ENCODE data around the gene ATAD3C. TPM values are rescaled to one million over a fixed set of nuclear protein-coding genes. Genes with fewer than 3 reads are reported as not detected.
A peak's percentile ranks its signal among the peaks of the same experiment; 100 is the strongest.
"Not testable (repeated sequence)": the region's sequence is repeated elsewhere in the genome, so short reads cannot be mapped to it uniquely, and the experiment has no call there.

Gene ATAD3C
- polyA plus RNA-seq, 5 donors, result 2.1 to 4.0 (median 3.3) TPM

DNA sequence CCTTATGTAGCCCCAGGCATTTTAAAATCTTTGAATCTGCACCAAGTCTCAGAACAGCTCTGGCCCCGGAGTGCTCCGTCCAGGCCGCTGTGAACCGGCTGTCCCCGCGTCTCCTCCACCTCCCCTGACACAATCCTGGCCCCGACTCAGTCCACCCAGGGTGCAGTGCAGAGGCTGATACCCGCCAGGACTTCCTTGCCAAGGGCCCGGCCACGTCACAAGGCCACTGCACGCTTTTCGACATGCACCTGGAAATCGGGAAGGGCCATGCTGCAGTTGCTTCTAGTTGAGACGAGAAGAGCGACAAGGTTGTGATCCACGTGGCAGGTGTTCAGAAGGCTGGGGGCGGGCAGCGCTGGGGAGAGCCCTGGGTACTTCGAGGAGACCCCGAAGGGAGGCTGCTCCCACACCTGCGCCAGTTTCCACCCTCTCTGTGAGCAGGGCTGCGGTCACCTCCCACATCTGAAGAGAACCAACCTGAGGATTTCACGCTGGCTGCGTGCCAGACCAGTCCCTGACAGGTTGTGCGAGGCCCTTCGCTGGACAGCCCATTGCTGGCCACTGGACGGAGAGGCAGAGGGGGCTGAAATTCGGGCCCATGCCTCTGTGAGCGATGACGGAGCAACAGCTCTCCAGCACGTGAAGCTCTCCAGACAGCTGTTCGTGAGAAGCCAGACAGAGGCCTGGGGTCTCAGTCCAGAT is 7.3 kb upstream of the ATAD3C start:
- DNase-seq, result no peak

DNA sequence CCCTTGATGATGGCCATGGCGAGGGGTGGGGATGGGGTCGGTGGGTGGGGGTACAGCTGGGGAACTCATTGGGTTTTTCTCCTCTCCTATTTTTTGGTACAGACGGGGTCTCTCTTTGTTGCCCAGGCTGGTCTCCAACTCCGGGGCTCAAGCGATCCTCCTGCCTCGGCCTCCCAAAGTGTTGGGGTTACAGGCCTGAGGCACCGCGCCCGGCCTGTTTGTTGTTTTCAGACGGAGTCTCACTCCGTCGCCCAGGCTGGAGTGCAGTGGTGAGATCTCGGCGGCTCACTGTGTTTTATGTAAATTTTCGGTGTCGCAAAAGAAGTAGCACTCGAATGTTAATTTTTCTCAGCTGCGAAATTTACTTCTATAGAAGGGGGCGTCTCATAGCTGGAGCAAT is 2.9 kb upstream of the ATAD3C start:
- not testable (repeated sequence) for DNase-seq

DNA sequence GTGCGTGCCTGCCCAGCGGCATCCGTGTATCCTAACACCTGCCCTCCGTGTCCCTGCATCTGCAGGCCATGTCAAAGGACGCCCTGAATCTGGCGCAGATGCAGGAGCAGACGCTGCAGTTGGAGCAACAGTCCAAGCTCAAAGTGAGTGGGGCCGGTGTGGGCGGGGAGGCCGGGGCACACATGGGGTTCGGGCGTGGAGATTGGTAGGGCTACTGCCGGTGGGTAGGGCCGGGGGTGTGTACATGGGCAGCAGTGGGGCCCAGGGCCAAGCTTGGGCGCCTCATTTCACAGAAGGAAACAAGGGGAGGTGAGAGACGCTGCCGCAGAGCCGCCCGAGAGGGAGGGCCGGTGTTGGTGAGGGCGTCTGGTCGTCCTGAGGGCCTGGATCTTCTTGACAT is 1.1 kb downstream of the ATAD3C start:
- not testable (repeated sequence) for DNase-seq

DNA sequence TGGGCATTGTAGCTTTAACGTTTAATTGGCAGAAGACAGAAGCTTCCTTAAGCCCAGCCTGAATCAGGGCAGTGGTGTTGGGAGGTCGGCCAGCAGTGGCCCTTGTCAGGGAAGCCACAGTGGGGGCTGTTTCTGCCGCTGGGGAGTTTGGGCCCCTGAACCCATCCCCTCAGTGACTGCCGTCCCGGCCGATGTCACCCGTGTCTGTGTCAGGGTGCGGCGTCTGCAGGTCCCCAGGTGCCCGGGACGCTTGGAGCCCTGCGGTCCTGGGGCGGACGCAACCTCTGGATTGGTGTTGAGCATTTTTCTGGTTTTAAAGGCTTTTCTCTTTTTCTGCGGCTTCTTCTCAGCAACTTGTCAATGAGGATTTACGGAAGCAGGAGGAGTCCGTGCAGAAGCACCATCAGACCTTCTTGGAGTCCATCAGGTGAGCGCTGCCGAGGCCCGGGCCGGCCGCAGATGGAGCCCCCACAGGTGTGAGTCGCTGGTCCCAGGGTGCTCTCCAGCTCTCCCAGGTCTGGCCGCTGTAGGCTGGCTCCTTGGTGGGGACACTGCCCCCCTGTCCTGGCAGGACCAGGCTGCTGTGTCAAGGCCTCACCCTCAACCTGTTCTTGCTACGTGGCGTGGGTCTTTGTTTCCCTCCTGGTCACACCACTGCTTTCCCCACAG is 2.3 kb downstream of the ATAD3C start:
- DNase-seq, result no peak

DNA sequence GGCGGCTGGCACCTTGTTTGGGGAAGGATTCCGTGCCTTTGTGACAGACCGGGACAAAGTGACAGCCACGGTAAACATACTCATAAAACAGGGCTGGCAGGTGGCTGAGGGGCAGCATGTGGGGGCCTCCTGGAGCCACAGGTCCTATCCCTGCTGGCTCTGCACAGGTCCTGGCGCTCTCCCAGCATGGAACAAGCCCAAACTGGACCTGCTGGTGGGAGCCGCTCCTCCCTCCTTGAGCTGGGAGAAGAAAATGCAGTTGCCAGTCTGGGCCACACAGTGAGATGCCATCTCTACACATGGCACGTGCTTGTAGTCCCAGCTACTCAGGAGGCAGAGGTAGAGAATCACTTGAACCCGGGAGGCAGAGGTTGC is 2.9 kb downstream of the ATAD3C start:
- not testable (repeated sequence) for DNase-seq

DNA sequence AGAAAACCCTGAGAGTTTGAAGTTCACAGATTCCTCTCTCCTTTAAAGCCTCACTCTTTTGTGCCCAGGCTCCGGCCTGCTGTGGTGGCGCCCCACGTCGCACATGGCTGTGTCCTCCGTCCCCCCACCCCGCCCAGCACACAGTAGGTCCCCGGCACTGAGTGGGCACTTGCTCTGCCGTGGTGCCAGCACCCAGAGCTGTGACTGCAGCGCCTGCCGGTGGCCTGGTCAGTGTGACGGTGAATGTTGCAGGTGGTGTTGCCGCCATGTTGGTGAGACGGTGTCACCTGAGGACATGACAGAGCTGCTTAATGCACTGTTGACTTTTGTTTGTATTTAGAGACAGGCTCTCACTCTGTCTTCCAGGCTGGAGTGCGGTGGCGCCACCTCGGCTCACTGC is 3.4 kb downstream of the ATAD3C start:
- no peak for DNase-seq

DNA sequence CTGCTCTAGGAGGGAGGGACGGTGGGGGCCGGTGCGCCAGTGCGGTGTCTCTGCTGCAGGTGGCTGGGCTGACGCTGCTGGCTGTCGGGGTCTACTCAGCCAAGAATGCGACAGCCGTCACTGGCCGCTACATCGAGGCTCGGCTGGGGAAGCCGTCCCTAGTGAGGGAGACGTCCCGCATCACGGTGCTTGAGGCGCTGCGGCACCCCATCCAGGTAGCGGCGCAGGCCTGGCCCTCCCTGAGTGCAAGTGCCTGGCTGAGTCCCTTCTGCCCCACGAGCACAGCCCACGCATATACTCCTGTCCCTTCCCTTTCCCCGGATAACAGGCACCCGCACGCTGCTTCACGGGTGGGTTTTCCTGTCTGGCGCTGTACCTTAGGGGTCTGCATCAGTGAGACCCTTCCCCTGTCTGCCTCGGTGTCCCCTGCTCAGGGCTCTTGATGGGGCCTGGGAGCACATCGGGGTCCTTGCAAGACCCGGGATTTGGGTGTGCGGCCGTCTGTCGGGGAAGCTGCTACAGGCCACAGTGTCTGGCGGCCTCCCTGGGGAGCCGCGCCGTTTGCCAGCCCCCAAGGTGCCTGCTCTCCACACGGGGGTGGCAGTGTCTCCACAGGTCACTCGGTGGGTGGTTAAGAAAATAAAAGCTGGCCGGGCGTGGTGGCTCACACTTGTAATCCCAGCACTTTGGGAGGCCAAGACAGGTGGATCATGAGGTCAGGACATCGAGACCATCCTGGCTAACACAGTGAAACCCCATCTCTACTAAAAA is 5.0 kb downstream of the ATAD3C start:
- DNase-seq, result not testable (repeated sequence)

DNA sequence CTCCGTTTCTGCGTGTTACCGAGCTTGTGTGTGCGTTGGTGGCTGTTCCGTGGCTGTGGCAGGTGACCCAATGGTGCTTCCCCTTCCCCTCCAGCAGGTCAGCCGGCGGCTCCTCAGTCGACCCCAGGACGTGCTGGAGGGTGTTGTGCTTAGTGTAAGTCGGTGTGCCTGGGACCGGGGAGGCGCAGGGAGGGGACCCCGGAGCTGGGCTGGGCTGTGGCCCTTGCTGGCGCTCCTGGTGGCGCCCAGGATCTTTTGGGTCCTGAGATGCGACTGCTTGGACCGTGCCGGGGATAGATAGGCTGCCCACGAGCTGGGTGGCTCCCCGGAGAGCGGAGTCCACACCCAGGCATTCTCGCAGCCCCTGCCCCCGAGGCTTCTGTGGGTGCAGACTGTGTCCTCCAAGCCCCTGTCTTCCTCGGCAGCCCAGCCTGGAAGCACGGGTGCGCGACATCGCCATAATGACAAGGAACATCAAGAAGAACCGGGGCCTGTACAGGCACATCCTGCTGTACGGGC is 5.9 kb downstream of the ATAD3C start:
- no peak for DNase-seq

DNA sequence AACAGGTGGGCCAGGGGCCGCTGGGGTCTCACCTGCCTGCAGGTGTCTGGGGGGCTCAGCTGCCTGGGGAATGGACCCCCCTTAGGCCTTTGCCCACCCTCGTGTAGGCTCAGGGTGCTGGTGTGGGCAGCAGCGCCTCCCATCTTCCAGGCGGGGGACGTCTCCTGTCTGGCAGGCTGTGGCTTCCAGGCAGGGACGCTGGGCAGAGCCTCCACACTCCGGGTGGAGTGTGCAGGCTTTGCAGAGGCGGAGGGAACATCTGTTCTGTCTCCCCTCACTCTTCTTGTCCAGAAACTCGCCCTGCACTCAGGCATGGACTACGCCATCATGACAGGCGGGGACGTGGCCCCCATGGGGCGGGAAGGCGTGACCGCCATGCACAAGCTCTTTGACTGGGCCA is 6.4 kb downstream of the ATAD3C start:
- DNase-seq, result not testable (repeated sequence)

DNA sequence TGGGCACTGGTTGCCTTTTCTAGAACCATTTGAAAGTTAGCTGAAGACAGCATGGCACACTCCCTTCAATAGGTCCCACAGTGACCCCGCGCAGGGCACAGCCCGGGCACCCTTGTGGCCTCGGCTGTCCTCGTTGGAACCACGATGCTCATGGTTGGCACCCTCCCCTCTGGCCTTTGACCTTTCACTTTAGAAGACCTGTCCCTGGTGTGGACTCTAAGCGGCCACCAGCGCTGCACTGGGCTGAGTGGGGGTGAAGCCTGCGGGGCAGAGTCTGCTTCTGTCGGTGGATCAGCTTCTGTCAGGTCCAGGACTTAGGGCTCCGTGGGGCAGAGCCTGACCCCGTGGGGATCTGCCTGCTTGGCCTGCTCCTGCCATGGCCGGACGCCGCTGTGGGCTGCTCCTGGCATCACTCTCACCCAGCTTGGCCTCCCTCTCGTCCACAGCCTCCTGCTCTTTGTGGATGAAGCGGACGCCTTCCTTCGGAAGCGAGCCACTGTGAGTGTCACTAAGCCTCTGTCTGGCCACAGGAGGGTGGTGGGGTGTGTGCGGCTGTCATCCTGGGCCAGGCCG is 7.3 kb downstream of the ATAD3C start:
- DNase-seq, result not testable (repeated sequence)

DNA sequence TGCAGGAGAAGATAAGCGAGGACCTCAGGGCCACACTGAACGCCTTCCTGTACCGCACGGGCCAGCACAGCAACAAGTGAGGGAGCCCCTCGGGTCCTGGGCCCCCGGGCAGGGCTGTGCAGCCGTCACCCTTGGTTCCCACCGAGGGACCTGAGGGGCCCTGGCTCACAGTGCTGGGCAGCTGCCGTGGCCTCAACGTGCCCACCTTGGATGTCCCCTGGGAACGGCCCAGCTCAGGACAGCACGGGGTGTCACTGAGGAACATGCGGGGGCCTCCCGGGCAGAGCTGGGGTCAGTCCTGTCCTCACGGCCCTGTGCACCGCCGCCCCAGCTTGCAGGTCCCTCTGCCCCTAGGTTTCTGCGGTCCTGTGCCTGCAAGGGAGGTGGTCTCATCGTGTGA is 9.7 kb downstream of the ATAD3C start:
- not testable (repeated sequence) for DNase-seq

DNA sequence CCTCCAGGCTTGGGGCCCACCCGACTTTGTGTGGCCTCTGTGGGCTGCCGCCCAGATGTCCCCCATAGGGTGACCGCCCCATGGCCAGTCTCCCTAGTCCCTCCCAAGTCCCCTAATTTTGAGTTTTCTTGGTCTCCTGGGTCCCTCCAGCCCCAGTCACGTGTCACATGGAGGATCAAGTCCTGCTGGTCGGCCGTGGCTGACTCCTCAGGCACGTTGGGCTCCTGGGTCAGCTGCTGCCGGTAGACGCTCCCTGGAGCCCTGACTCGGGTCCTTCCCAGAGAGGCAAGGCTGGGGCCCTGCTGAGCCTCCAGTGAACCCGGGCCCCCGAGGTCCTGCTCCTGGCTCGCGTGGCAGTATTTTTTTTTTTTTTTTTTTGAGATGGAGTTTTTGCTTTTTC is 10.2 kb downstream of the ATAD3C start:
- DNase-seq, result not testable (repeated sequence)

DNA sequence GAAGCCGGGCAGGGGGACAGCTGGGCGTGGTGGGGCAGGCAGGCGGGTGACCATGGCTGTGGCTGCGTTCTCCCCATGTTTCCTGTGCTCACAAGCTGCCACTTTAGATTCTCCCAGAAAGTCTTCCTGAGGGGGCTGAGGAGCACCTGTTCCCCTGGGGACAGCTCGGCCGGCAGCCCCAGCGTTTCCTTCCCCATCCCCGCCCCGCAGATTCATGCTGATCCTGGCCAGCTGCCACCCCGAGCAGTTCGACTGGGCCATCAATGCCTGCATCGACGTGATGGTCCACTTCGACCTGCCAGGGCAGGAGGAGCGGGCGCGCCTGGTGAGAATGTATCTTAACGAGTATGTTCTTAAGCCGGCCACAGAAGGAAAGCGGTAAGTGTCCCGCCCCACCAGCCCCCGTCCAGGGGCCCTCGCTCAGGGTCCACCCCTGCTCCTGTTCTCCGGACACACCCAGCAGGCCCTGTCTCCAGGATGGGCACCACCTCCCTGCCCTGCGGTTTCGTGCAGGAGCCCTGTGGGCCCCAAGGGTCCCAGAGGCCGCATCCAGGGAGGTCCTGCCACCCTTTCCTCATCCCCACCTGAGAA is 11.1 kb downstream of the ATAD3C start:
- no peak for DNase-seq

DNA sequence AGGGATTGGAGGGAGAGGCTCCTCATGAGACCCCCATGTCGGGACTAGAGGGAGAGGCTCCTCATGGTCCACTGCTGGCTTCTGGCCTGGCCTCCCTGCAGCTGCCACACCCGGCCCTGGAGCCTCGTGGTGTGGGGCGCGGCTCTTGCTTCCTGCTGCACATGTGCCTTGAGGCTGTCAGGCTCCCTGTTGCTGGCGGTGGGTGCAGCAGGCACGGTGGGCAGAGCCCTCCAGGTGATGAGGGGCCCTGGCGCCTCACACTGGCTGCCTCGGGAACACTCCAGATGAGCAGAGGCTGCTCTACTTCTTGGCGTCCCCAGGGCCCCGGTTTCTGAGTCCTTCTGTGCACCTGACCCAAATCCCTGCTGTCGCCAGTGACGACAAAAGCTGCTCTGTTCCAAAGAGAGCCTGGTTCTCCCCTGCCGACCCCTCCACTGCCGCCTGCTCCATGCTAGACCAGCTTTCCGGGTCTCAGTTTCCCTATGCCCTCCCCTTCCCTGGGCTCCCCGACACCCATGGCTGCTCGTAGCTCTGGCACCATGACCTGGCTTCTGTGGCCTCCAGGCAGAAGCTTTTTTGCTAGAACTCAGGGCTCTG is 12.3 kb downstream of the ATAD3C start:
- DNase-seq, result no peak

DNA sequence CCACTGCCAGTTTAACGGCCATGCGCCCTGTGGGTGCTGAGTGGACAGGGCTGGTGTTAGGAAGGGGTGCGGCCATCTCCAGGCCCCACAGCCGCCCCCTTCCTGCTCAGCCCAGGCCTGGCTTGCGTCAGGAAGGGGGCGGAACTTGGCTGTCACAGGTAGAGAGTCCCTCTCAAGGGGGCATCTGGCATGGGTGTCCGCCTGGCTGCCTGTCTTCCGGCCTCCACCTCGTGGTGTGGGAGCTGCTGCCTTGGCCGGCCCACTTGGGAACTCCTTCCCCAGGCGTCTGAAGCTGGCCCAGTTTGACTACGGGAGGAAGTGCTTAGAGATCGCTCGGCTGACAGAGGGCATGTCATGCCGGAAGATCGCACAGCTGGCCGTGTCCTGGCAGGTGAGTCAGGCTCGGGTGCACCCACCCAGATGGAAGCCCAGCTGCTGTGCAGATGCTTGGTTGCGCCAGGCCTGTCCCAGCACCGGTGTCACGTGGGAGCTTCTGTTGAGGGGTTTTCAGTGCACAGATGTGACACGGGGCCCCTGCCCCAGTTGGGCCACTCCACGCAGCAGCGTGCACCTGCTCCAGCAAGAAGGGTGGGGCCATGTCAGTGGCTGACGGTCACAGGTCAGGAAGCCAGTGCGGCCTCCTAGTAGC is 13.0 kb downstream of the ATAD3C start:
- peak; percentile 24 to 48 for DNase-seq

DNA sequence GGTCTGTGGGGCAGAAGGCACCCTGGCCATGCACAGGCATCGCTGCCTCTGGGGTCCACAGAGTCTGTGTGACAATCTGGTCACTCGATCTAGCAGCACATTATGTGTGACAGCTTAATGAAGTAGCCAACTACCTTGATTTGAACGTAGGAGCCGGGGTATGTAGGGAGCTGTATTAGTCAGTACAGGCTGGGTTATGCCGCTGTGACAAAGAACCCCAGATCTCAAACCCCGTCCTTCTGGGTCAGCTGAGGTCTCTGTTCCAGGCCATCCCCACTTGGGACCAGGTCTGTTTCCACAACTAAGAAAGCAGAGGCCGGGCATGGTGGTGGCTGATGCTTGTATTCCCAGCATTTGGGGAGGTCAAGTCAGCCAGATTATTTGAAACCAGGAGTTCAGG is 13.8 kb downstream of the ATAD3C start:
- no peak for DNase-seq

DNA sequence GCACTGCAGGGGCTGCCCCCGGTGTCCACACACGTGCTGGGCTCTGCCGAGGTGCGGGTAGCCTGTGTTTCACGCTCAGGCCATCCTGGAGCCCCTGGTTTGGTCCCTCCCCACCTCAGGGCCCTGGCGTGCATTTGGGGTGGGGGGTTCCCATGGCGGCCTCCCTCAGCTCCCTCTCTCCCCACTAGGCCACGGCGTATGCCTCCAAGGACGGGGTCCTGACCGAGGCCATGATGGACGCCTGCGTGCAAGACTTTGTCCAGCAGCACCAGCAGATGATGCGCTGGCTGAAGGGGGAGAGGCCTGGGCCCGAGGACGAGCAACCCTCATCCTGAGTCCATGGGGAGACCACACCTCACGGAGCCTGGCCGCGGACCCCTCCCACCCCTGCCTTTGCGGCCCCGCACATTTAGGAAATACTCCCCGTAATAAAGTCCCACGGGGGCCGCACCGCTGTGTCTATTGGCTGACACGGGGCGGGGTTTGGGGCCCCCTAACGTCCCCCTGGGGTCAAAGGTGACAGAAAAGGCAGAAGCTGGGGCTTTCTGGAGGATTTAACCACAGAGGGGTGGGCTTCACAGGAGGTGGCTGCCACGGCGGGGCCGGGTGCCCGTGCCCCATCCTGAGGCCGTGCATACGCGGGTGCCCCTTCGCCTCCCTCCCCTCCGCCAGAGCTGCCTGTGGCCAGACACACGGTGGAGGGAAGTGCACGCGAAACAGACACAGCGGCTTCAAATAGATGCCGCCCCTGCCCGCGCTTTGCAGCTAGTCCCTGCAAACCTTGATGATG is 18.9 kb downstream of the ATAD3C start:
- DNase-seq, result not testable (repeated sequence)

DNA sequence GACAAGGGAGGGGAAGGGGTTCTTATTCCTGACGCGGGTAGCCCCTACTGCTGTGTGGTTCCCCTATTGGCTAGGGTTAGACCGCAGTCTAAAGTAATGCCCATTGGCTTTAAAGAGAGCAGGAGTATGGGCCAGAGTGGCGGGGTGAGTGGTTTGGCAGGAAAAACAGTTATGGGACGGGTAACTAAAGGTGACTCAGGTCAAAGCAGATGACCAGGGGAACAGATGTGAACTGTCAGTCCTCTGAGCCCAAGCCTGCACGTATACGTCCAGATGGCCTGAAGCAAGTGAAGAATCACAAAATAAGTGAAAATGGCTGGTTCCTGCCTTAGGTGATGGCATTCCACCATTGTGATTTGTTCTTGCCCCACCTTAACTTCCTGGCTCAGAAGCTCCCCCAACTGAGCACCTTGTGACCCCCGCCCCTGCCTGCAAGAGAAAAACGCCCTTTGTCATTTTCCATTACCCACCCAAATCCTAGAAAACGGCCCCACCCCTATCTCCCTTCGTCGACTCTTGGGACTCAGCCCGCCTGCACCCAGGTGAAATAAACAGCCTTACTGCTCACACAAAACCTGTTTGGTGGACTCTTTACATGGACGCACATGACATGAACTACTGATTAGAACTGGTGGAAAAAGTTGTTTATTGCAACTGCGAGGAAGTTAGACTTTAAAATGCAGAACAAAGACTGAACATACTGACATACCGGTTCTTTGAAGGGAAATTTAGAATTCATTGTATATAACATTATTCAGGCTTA is 21.3 kb downstream of the ATAD3C start:
- no peak for DNase-seq

DNA sequence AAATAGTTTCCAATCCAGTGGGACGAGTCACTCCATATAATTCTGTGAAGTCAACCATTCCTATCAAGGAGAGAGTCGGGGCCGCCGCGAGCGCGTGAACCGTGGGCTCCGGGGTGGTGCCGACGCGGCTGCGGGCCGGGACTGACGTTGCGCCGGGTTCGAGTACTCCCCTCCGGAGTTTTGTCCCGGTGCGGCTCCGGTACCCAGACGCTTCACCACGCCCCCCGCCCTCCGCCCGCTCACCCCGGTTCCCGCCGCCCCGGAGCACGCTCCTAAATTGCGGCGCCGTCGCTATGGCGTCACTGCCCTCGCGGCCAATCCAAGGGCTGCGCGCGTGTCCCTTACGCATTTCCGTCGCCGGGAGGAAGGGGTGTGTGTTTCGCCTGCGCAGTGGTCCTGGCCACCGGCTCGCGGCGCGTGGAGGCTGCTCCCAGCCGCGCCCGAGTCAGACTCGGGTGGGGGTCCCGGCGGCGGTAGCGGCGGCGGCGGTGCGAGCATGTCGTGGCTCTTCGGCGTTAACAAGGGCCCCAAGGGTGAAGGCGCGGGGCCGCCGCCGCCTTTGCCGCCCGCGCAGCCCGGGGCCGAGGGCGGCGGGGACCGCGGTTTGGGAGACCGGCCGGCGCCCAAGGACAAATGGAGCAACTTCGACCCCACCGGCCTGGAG is 22.0 kb downstream of the ATAD3C start, which contains the start of gene ATAD3B:
TSS of gene ATAD3B (plus strand) at position 377 of the 664 bp plus-strand sequence. CDS start at position 497, 120 bp downstream.
- DNase-seq, result peak; percentile 89 to 90
